ENCODE data around the gene RHEX.

RHEX gene

DNA sequence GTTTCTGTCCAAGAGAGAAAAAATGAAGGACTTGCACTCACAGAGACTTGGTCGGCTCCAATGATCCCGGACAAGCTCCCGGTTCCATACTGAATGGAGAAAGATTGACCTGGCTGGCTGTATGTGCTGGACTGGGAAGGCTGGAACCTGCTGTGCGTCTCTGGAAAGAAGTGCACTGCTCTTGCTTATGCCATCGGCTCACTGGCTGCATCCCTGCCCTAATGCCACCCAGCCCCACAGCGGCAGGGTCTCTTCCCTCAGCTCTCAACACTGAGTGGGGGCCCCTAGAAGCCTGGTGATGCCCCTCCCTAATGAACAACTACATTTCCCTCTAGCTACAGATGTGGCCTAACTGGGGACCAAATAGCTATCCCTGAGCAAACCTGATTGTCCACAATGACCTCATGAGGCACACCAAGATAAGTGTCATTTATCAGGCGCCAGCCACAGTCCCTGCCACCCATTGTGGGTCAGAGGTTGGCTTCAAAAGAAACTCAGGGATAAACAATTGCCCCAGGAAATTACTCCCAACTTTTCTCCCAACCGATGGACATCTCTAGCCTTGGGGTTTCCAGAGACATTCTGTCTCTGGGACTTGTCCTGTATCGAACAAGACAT is 31.9 kb upstream of the RHEX start:
- no peak for DNase-seq (ENCODE audit: low read depth)
- TF ChIP-seq, protein P1, sequence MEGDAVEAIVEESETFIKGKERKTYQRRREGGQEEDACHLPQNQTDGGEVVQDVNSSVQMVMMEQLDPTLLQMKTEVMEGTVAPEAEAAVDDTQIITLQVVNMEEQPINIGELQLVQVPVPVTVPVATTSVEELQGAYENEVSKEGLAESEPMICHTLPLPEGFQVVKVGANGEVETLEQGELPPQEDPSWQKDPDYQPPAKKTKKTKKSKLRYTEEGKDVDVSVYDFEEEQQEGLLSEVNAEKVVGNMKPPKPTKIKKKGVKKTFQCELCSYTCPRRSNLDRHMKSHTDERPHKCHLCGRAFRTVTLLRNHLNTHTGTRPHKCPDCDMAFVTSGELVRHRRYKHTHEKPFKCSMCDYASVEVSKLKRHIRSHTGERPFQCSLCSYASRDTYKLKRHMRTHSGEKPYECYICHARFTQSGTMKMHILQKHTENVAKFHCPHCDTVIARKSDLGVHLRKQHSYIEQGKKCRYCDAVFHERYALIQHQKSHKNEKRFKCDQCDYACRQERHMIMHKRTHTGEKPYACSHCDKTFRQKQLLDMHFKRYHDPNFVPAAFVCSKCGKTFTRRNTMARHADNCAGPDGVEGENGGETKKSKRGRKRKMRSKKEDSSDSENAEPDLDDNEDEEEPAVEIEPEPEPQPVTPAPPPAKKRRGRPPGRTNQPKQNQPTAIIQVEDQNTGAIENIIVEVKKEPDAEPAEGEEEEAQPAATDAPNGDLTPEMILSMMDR (IDR thresholded peaks at IDR 0.05; ENCODE audit: low read length, missing control alignments) = no peak
- no peak overlapping the region for H3K4me3 ChIP-seq (replicated peaks; ENCODE audit: low read depth, low read length)

DNA sequence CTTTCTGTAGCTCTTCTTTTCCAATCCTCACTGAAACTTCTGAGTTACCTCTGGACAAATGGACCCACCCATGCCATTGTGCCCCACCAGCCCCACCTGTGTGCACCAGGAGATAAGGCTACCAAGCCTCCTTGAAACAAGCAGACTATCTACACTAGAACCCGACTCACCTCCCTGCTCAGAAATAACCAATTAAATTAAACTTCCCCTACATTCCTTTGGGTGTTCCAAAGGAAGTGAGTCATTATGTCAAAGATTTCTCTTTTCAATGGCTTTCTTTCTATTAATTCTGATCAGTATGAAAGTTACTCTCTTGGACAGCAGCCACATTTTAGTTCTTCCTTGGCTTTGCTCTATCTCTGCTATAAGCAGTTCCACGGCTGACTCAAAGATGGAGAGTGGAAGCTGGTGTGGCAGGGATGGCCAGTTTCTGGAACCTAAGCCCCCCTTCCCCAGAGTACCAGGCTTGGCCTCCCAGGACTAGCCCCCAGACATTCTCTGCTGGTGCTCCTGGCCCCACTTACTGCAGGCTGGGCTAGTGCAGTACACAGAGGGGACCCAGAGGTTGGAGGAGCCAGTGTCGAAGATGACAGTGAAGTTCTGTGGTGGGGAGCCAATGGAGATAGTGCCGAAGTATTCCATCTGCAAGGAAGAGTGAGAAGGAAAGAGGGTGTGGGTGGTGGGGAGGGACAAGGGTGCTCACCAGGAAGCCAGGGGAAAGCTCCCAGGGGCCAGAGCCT is 31.2 kb upstream of the RHEX start:
- H3K4me3 ChIP-seq (replicated peaks; ENCODE audit: low read depth, low read length) = no peak overlapping the region
- peak; percentile 55 for DNase-seq (ENCODE audit: low read depth)
- TF ChIP-seq, protein P1 (IDR thresholded peaks at IDR 0.05; ENCODE audit: low read length, missing control alignments) = no peak

DNA sequence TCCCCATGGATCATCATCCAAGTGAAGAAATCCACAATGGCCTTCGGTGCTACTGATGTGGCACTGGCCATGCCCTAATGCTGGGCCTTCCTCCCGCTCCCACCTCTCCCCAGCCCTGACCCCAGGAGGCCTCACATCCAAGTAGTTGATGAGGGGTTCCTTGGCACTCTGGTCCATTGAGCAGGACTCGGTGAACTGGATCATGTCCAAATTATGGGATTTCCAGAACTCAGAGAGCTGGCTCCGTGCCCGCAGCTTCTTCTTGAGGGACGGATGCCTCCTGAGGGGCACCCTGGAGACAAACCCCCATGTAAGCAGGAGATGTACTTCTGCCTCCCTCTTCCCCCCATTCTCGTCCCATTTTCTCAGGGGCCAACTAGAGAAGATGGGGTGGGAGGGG is 30.2 kb upstream of the RHEX start:
- TF ChIP-seq, protein P1 (IDR thresholded peaks at IDR 0.05; ENCODE audit: low read length, missing control alignments) = no peak
- H3K4me3 ChIP-seq (replicated peaks; ENCODE audit: low read depth, low read length) = no peak overlapping the region
- no peak for DNase-seq (ENCODE audit: low read depth)

DNA sequence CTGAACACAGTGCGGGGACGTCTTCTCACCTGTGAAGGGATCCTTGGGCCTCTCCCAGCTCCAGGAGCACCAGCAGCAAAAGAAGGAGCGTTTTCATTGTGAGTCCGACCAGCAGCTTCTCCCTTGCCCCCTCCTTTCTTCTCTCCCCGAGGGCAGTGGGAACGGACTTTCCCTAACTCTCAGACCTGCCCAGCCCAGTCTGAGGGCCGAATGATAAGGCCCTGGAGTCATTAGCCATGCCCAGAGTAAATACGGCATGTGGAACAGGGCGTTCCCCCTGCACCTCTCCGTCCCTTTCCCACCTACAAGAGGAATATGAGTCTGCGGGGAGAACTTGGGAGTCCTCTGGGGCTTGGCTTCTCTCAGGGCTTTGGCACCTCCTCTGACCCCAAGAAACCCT is 29.3 kb upstream of the RHEX start, which contains the start of gene CTSE:
Gene CTSE (minus strand): TSS at position 201 of the 400 bp plus-strand sequence. CDS start 104 bp downstream, at position 97.
- TF ChIP-seq, protein P1 (IDR thresholded peaks at IDR 0.05; ENCODE audit: low read length, missing control alignments) = no peak
- no peak within 1 kb of the TSS for H3K4me3 ChIP-seq (replicated peaks; ENCODE audit: low read depth, low read length)
- no peak for DNase-seq (ENCODE audit: low read depth)

DNA sequence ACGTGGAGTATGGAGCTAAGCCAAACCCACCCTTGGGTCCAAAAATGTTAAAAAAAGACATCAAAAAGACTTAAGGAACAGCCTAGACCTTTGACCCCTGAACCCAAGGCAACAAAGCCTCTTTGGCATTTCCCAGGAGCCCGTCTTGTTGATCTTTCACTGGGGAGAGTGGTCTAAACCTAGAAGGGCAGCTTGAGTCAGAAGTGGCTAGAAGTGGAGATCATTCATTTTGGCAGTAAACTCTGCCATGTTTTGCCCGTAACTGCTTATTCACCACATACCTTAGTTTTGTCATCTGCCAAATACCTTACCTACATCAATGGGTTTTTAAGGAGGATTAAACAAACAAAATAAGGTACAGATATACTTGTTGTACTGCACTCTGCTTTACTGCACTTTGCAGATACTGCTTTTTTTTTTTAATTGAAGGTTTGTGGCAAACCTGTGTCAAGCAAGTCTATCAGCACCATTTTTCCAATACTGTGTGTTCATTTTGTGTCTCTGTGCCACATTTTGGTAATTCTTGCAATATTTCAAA is 27.6 kb upstream of the RHEX start:
- DNase-seq (ENCODE audit: low read depth) = no peak
- no peak overlapping the region for H3K4me3 ChIP-seq (replicated peaks; ENCODE audit: low read depth, low read length)
- TF ChIP-seq, protein P1 (IDR thresholded peaks at IDR 0.05; ENCODE audit: low read length, missing control alignments) = no peak

DNA sequence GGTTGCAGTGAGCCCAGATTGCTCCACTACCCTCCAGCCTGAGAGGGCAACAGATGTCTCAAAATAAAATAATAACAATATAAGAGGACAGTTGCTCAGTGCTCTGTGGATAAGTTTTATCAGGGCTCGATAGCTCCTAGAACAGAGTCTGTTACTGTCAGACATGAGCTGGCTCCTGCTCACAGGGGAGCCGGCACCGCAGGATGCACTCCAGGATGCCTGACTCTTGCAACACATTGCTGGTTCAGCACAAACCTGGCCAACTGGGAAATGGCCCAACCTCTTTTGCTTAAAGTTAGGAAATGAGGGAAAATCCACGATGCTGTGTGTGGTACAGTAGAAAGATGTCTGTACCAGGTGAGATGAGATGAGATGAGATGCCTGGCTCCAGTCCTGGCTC is 23.5 kb upstream of the RHEX start:
- TF ChIP-seq, protein P1 (IDR thresholded peaks at IDR 0.05; ENCODE audit: low read length, missing control alignments) = no peak
- H3K4me3 ChIP-seq (replicated peaks; ENCODE audit: low read depth, low read length) = no peak overlapping the region
- peak; percentile 73 for DNase-seq (ENCODE audit: low read depth)
